Keratinocyte (primary cell): ENCODE data around the gene SMARCC1.

Source experiments
- EZH2 ChIP-seq: IDR thresholded peaks from one replicate; pipeline ENCODE4 v1.6.1; 2012; ENCODE audit warnings: inconsistent platforms, mild to moderate bottlenecking, low read length, moderate library complexity
- TF ChIP-seq, protein P1 (sequence below), 3 experiments: IDR thresholded peaks in 1 of 3; conservative IDR thresholded peaks in 1 of 3; optimal IDR thresholded peaks in 1 of 3; 2 replicates in 2 of 3; 3 replicates in 1 of 3; pipeline versions ENCODE3 to v1.5.1; 2011; ENCODE audit warnings: low read length in 3 of 3, mild to moderate bottlenecking in 3 of 3, moderate library complexity in 2 of 3, control low read depth in 1 of 3, inconsistent platforms in 1 of 3; ENCODE audit not compliant: insufficient read depth in 2 of 3; ENCODE audit errors: extremely low read depth in 1 of 3

DNA sequence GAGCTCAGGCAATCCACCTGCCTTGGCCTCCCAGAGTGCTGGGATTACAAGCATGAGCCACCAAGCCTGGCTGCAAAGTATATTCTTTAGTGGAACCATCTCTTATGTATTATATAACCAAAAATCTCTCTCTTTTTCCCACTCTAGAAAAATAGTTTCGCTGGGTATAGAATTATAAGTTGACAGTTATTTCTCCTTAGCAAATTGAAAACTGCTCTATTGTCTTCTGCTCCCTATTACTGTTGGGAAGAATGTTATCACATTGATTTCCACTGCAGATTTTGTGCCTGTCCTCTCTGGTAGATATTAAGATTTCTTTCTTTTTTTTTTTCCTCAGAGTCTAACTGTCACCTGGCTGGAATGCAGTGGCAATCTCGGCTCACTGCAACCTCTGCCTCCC is 11.0 kb upstream of the SMARCC1 start:
- TF ChIP-seq, protein P1, sequence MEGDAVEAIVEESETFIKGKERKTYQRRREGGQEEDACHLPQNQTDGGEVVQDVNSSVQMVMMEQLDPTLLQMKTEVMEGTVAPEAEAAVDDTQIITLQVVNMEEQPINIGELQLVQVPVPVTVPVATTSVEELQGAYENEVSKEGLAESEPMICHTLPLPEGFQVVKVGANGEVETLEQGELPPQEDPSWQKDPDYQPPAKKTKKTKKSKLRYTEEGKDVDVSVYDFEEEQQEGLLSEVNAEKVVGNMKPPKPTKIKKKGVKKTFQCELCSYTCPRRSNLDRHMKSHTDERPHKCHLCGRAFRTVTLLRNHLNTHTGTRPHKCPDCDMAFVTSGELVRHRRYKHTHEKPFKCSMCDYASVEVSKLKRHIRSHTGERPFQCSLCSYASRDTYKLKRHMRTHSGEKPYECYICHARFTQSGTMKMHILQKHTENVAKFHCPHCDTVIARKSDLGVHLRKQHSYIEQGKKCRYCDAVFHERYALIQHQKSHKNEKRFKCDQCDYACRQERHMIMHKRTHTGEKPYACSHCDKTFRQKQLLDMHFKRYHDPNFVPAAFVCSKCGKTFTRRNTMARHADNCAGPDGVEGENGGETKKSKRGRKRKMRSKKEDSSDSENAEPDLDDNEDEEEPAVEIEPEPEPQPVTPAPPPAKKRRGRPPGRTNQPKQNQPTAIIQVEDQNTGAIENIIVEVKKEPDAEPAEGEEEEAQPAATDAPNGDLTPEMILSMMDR (optimal IDR thresholded peaks at IDR 0.05 in 1 of 3, IDR thresholded peaks at IDR 0.05 in 1 of 3, conservative IDR thresholded peaks at IDR 0.05 in 1 of 3; ENCODE audit: extremely low read depth in 1 of 3, insufficient read depth in 2 of 3, low read length in 3 of 3), result no peak
- TF ChIP-seq EZH2, result no peak
